Natural killer cell (primary cell): ENCODE results near the gene SEZ6L. TPM values are rescaled to one million over a fixed set of nuclear protein-coding genes. Genes with fewer than 3 reads are reported as not detected.

Experiments used
- ATAC-seq, 3 donors: fragments of 150-1000 bp in 2 of 3; fragments of 200-7000 bp in 1 of 3; cut with Tn5 transposase; 1 replicate in 1 of 3; 2 replicates in 2 of 3; pipeline ENCODE4 v1.10.0; 2021; ENCODE audit warnings: mild to moderate bottlenecking in 2 of 3, moderate library complexity in 2 of 3
- DNase-seq, 2 donors: peaks; one replicate each; pipeline versions ENCODE4 v3.0.0 to v3.0.0-alpha.2; 2013 to 2021; ENCODE audit warnings: mixed read lengths in 1 of 2
- H3K27ac ChIP-seq: one replicate; pipeline ENCODE4 v1.5.1; 2013; ENCODE audit warnings: mild to moderate bottlenecking, low read length
- H3K27me3 ChIP-seq: one replicate; pipeline ENCODE4 v1.6.1; 2013; ENCODE audit warnings: low read length; ENCODE audit not compliant: control insufficient read depth, insufficient read depth
- H3K36me3 ChIP-seq: one replicate; pipeline ENCODE4 v1.6.1; 2013; ENCODE audit warnings: low read length; ENCODE audit not compliant: control insufficient read depth, insufficient read depth
- H3K4me1 ChIP-seq: one replicate; pipeline ENCODE4 v1.6.1; 2013; ENCODE audit warnings: low read length; ENCODE audit not compliant: control insufficient read depth, insufficient read depth
- H3K4me3 ChIP-seq: one replicate; pipeline ENCODE4 v1.5.1; 2013; ENCODE audit warnings: low read length
- H3K9me3 ChIP-seq: one replicate; pipeline ENCODE4 v1.6.1; 2013; ENCODE audit warnings: low read length; ENCODE audit not compliant: control insufficient read depth, insufficient read depth
- H3K27ac Mint-ChIP-seq, 2 donors: one replicate each; pipeline ENCODE4 v1.8.0; 2022; ENCODE audit warnings: mild to moderate bottlenecking in 2 of 2, mixed read lengths in 2 of 2, moderate library complexity in 1 of 2
- H3K27me3 Mint-ChIP-seq, 2 donors: one replicate each; pipeline ENCODE4 v1.8.0; 2022; ENCODE audit warnings: low read depth in 2 of 2, mixed read lengths in 2 of 2
- H3K36me3 Mint-ChIP-seq: one replicate; pipeline ENCODE4 v1.8.0; 2022; ENCODE audit warnings: mixed read lengths
- H3K4me1 Mint-ChIP-seq, 2 donors: one replicate each; pipeline ENCODE4 v1.8.0; 2022; ENCODE audit warnings: mixed read lengths in 2 of 2
- H3K4me3 Mint-ChIP-seq: one replicate; pipeline ENCODE4 v1.8.0; 2022; ENCODE audit warnings: mild to moderate bottlenecking, moderate library complexity, mixed read lengths
- H3K9me3 Mint-ChIP-seq, 2 donors: one replicate each; pipeline ENCODE4 v1.8.0; 2022; ENCODE audit warnings: mixed read lengths in 2 of 2
- CTCF ChIP-seq: fragments of 200-600 bp; IDR thresholded peaks from one replicate; pipeline ENCODE4 v1.8.0; 2022; ENCODE audit warnings: antibody characterized with exemption
- WGBS: methylation state at CpG from one replicate; pipeline ENCODE4 v1.1.7; 2013; ENCODE audit warnings: missing lambda C conversion rate; ENCODE audit not compliant: insufficient coverage; 5-methylcytosine and 5-hydroxymethylcytosine counted together
- intact Hi-C: fragments of 100-400 bp; cut with micrococcal nuclease; formaldehyde crosslinking; loops from one replicate; pipeline ENCODE4 v1.14.2; 2022
- total RNA-seq, 4 donors: library from RNA; stranded (reverse); fragments of 120-200 nt in 1 of 4; gene quantifications; one replicate each; pipeline versions ENCODE4 v1.2.3 to v1.2.4, GENCODE V29; 2013 to 2022

SEZ6L gene
- total RNA-seq, 3 donors from 2014 or later (not counting 1 experiment from before 2014, with no cell fraction given), result 0.11 to 1.1 (median 0.60) TPM

- H3K27ac Mint-ChIP-seq, result no peak overlapping the region
- no peak overlapping the region for H3K4me3 Mint-ChIP-seq
- Histone ChIP-seq H3K4me1 (no peaks in the 10 kb centered on the region), H3K9me3 (no peaks in the 10 kb centered on the region), H3K27ac (no peak overlapping the region), H3K36me3 (no peaks in the 10 kb centered on the region), H3K4me3 (no peak overlapping the region), H3K27me3 (no peaks in the 10 kb centered on the region)
- H3K36me3 Mint-ChIP-seq, result no peaks in the 10 kb centered on the region
- no peak for ATAC-seq
- H3K4me1 Mint-ChIP-seq, result no peaks in the 10 kb centered on the region
- intact Hi-C loops, result no loop called here
- no peak for TF ChIP-seq CTCF
- DNase-seq, result no peak
- no peaks in the 10 kb centered on the region for H3K9me3 Mint-ChIP-seq
- peaks cover 15 to 46% of the 10 kb centered on the region in 2 donors for H3K27me3 Mint-ChIP-seq
- 78% methylated on average over 3 of the region's 4 CpGs for WGBS
These were observed 45.2 kb downstream of the SEZ6L start for GRCh38 chr22:26214466-26214865.

- Mint-ChIP-seq H3K9me3 (no peaks in the 10 kb centered on the region), H3K36me3 (no peaks in the 10 kb centered on the region), H3K4me1 (no peaks in the 10 kb centered on the region), H3K27me3 (peaks cover 11 to 46% of the 10 kb centered on the region in 2 donors), H3K4me3 (no peak overlapping the region), H3K27ac (no peak overlapping the region)
- Histone ChIP-seq H3K36me3 (no peaks in the 10 kb centered on the region), H3K4me1 (no peaks in the 10 kb centered on the region), H3K27me3 (no peaks in the 10 kb centered on the region), H3K4me3 (no peak overlapping the region), H3K9me3 (no peaks in the 10 kb centered on the region), H3K27ac (no peak overlapping the region)
- 50% methylated on average over 7 of the region's 7 CpGs for WGBS
- TF ChIP-seq CTCF, result no peak
- intact Hi-C loops, result no loop called here
- no peak for DNase-seq
- no peak for ATAC-seq
These were observed 46.5 kb downstream of the SEZ6L start for GRCh38 chr22:26215736-26216135.

GRCh38 chr22:26225207-26225606, 55.9 kb downstream of the SEZ6L start:
- TF ChIP-seq CTCF, result no peak
- H3K4me3 Mint-ChIP-seq, result no peak overlapping the region
- no peaks in the 10 kb centered on the region for H3K4me1 ChIP-seq
- no peaks in the 10 kb centered on the region for H3K4me1 Mint-ChIP-seq
- no peaks in the 10 kb centered on the region for H3K36me3 ChIP-seq
- no peaks in the 10 kb centered on the region for H3K27me3 ChIP-seq
- H3K27ac ChIP-seq, result no peak overlapping the region
- no peaks in the 10 kb centered on the region for H3K9me3 ChIP-seq
- ATAC-seq (no peak), DNase-seq (no peak)
- H3K36me3 Mint-ChIP-seq, result no peaks in the 10 kb centered on the region
- no peak overlapping the region for H3K27ac Mint-ChIP-seq
- H3K4me3 ChIP-seq, result no peak overlapping the region
- no peaks in the 10 kb centered on the region for H3K9me3 Mint-ChIP-seq
- intact Hi-C loops, result no loop called here
- WGBS, result 77% methylated on average over 5 of the region's 5 CpGs
- H3K27me3 Mint-ChIP-seq, result peaks cover 6 to 9% of the 10 kb centered on the region in 2 donors

- H3K36me3 ChIP-seq, result no peaks in the 10 kb centered on the region
- DNase-seq, result no peak
- H3K27me3 Mint-ChIP-seq, result peaks cover 8 to 13% of the 10 kb centered on the region in 2 donors
- ATAC-seq, result no peak
- H3K4me1 Mint-ChIP-seq, result no peaks in the 10 kb centered on the region
- H3K4me1 ChIP-seq, result no peaks in the 10 kb centered on the region
- no peak overlapping the region for H3K27ac Mint-ChIP-seq
- no peak overlapping the region for H3K27ac ChIP-seq
- WGBS, result 86% methylated on average over 7 of the region's 7 CpGs
- no peak overlapping the region for H3K4me3 Mint-ChIP-seq
- H3K9me3 ChIP-seq, result no peaks in the 10 kb centered on the region
- intact Hi-C loops, result no loop called here
- no peak for TF ChIP-seq CTCF
- no peaks in the 10 kb centered on the region for H3K27me3 ChIP-seq
- no peak overlapping the region for H3K4me3 ChIP-seq
- no peaks in the 10 kb centered on the region for H3K9me3 Mint-ChIP-seq
- no peaks in the 10 kb centered on the region for H3K36me3 Mint-ChIP-seq
These were observed 57.5 kb downstream of the SEZ6L start for GRCh38 chr22:26226538-26227297.
